T-helper 17 cell (primary cell): ENCODE data around the gene SMIM38. TPM values are rescaled to one million over a fixed set of nuclear protein-coding genes. Genes with fewer than 3 reads are reported as not detected.

Source experiments
- ATAC-seq: fragments of 150-1000 bp; cut with Tn5 transposase; 2 replicates; pipeline ENCODE4 v1.10.0; 2021; ENCODE audit warnings: mild to moderate bottlenecking, moderate library complexity
- DNase-seq, 3 donors: peaks; one replicate each; pipeline versions ENCODE4 v3.0.0 to v3.0.0-alpha.2; 2020 to 2021
- H3K9me3 ChIP-seq: one replicate; pipeline ENCODE4 v1.7.0; 2013; ENCODE audit warnings: low read length, mild to moderate bottlenecking; ENCODE audit not compliant: control insufficient read depth, poor library complexity, severe bottlenecking
- H3K27ac Mint-ChIP-seq: one replicate; pipeline ENCODE4 v1.8.0; 2022; ENCODE audit warnings: mild to moderate bottlenecking, moderate library complexity, mixed read lengths
- H3K27me3 Mint-ChIP-seq: one replicate; pipeline ENCODE4 v1.8.0; 2022; ENCODE audit warnings: mixed read lengths
- H3K36me3 Mint-ChIP-seq: one replicate; pipeline ENCODE4 v1.8.0; 2022; ENCODE audit warnings: low read depth, mixed read lengths
- H3K4me1 Mint-ChIP-seq: one replicate; pipeline ENCODE4 v1.8.0; 2022; ENCODE audit warnings: mild to moderate bottlenecking, mixed read lengths
- H3K4me3 Mint-ChIP-seq: one replicate; pipeline ENCODE4 v1.8.0; 2022; ENCODE audit warnings: mild to moderate bottlenecking, moderate library complexity, mixed read lengths
- total RNA-seq, 4 donors: library from RNA in 2 of 4; stranded (reverse) in 2 of 4; gene quantifications; one replicate each; pipeline ENCODE4 v1.2.3 and lab custom pipeline; 2022 to 2026

The SMIM38 gene
- under 1 TPM; 0.22 to 0.34 TPM for total RNA-seq
- 0.70 to 1.3 reads per million in 2 donors for total RNA-seq (lab: John Stamatoyannopoulos, UW)

DNA sequence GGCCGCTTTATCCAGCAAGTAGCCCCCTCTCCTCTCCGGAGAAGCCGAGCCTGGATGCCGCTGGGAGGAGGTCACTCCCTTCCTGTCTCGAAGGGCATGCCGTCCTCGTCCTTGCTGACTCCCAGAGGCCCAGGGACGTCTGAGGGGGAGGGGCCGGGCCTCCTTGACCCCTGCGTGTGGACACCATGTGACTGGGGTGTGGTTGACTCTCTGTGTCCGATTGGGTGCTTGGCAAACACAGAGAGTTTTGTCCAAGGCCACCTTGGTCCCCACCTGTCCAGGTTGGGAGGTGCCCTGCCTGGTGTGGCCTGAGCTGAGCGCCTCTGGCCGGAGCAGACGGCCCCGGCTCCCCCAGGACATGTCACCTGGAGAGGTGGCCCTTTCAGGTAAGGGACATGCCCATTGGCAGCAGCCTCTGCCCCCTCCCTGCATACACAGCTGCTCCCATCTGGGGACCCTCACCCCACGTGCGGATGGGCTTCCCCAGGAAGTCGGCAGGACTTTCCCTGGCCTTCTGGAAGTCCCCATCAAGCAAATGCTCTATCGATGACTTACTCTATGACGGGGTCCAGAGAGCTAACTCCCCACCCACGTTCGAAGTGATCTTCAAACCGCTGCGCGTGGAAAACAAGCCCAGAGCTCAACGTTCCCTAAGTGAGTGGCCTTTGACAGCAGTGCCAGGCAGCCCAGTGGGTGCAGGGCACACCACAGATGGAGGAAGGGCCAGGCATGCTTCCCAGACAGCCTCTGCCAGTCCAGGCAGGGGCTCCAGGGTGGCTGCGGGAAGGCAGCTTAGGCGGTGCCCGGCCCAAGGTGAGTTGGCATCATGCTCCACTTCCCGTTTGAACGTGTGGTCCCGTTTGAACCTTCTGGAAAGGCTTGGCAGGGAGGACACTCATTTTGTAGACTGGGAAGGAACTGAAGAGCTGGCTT is at the start of gene SMIM38:
Gene SMIM38, plus strand, starts transcription at position 634 of the 933 bp plus-strand sequence. CDS start 1,912 bp downstream, outside the sequence.
- H3K9me3 ChIP-seq = no peaks in the 10 kb centered on the region
- no peaks in the 10 kb centered on the region for H3K4me1 Mint-ChIP-seq
- peaks cover 37% of the 10 kb centered on the region for H3K27me3 Mint-ChIP-seq
- no peak for DNase-seq
- H3K36me3 Mint-ChIP-seq = no peaks in the 10 kb centered on the region
- ATAC-seq = no peak
- no peak within 1 kb of the TSS for H3K4me3 Mint-ChIP-seq
- H3K27ac Mint-ChIP-seq = no peak within 1 kb of the TSS

DNA sequence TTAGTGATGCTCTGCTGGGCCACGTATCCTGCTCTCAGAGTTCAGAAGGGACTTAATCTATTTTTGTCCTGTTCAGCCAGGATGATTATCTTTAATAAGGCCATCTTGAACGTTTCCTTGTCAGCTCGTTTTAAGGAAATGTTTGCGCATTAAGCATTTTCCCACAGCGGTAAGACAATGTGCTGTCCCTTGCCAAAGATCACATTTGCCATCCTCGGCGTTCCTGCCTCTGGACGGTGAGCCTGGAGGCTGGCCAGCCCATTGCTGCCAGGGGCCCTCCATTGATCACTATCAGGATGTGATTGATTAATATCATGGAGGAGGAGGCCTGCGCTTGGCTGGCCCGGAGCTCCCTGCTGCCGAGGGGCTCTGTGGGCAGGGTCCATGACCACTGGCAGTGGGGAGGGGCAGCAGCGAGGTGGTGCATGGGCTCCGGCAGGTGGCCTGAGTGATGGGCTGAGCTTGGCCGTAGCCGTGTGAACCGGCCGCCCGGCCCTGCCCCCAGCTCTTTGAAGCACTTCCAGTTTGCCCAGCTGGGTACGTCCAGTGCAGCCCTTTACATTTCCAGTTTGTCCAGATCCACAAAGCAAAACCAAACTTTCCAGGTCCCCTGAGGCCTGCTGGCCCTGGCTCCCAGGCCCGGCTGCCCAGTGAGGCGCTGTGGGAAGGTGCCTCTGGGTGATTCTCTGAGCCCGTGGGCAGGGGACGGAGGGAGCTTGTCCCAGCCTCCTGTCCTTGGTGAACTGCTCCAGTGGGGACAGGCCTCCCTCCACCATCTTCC is 49.5 kb upstream of the SMIM38 start:
- no peaks in the 10 kb centered on the region for H3K9me3 ChIP-seq
- Mint-ChIP-seq H3K4me1 (peaks cover 2% of the 10 kb centered on the region), H3K36me3 (no peaks in the 10 kb centered on the region), H3K4me3 (no peak overlapping the region), H3K27me3 (no peaks in the 10 kb centered on the region), H3K27ac (no peak overlapping the region)
- DNase-seq (no peak), ATAC-seq (no peak)

DNA sequence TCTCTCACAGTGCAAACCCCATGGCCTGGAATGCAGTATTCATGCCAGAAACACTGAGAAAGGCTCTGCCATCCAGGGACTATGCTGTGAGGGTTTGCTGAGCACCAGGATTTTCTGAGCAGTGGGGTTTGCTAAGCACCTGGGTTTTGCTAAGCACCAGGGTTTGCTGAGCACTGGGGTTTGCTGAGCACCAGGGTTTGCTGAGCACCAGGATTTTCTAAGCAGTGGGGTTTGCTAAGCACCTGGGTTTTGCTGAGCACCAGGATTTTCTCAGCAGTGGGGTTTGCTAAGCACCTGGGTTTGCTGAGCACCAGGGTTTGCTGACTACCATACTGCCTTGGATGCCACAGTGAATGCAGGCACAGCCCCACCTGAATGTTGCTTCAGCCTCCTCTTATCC is 48.3 kb upstream of the SMIM38 start:
- H3K27ac Mint-ChIP-seq = no peak overlapping the region
- no peak for DNase-seq
- H3K36me3 Mint-ChIP-seq = no peaks in the 10 kb centered on the region
- H3K4me3 Mint-ChIP-seq = no peak overlapping the region
- H3K4me1 Mint-ChIP-seq = peaks cover 2% of the 10 kb centered on the region
- ATAC-seq = no peak
- no peaks in the 10 kb centered on the region for H3K27me3 Mint-ChIP-seq
- H3K9me3 ChIP-seq = no peaks in the 10 kb centered on the region

DNA sequence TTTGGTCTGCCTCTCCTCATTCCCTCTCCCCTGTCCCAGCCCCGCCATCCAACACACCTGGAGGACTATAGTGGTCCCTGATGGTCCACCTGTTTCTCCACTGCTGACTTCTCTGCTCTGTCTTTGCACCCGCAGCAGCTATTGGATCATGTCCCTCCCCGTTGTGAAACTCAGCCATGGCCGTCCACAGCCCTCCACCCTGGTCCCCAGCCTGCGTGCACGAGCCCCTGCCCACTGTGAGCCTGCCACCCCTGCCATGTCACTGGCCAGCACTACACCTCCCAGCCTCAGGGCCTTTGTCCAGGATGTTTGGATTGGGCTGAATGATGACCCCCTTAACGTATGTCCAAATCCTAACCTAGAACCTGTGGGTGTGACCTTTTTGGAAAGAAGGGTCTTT is 47.7 kb upstream of the SMIM38 start:
- H3K4me1 Mint-ChIP-seq = peaks cover 2% of the 10 kb centered on the region
- H3K27me3 Mint-ChIP-seq = no peaks in the 10 kb centered on the region
- no peak overlapping the region for H3K27ac Mint-ChIP-seq
- ATAC-seq = no peak
- H3K36me3 Mint-ChIP-seq = no peaks in the 10 kb centered on the region
- no peaks in the 10 kb centered on the region for H3K9me3 ChIP-seq
- H3K4me3 Mint-ChIP-seq = no peak overlapping the region
- DNase-seq = no peak

DNA sequence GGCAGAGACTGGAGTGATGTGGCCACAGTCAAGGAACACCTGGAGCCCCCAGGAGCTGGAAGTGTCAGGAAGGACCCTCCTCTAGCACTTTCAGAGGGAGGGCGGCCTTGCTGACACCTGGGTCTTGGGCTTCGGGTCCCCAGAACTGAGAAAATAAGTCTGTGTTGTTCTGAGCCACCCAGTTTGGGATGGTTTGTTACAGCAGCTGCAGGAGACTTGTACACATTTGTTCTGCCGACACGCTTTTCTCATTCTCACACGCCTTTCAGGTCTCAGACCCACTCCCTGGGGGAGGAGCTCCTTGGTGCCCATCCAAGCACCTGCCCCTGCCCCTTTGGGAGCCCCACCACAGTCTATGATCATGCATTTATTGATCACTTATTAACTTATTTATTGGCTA is 47.2 kb upstream of the SMIM38 start:
- no peaks in the 10 kb centered on the region for H3K9me3 ChIP-seq

DNA sequence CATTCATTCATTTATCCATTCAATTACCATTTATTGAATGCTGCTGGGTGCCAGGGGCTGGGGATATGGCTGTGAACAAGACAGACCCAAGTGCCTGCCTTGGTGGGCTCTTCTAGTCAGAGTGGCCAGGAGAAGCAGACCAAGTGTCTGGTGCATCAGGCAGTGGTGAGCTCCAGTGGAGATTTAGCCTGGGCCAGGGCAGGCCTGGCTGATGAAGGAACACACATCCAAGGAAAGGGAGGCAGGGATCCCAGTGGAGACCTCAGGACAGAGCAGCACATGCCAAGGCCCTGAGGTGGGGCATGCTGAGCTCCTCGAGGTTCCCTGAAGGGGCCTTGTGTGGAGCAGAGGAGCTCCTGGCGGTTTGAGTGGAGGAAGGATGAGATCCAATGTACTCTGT is 46.6 kb upstream of the SMIM38 start:
- DNase-seq (no peak), ATAC-seq (no peak)
- no peak overlapping the region for H3K27ac Mint-ChIP-seq
- H3K27me3 Mint-ChIP-seq = no peaks in the 10 kb centered on the region
- peaks cover 2% of the 10 kb centered on the region for H3K4me1 Mint-ChIP-seq
- no peaks in the 10 kb centered on the region for H3K9me3 ChIP-seq
- no peak overlapping the region for H3K4me3 Mint-ChIP-seq
- no peaks in the 10 kb centered on the region for H3K36me3 Mint-ChIP-seq

More for the DNA sequence above, 47.2 kb upstream of the SMIM38 start:
- Mint-ChIP-seq H3K27me3 (no peaks in the 10 kb centered on the region), H3K4me1 (peaks cover 2% of the 10 kb centered on the region), H3K27ac (no peak overlapping the region), H3K4me3 (no peak overlapping the region), H3K36me3 (no peaks in the 10 kb centered on the region)
- no peak for ATAC-seq
- DNase-seq = no peak

DNA sequence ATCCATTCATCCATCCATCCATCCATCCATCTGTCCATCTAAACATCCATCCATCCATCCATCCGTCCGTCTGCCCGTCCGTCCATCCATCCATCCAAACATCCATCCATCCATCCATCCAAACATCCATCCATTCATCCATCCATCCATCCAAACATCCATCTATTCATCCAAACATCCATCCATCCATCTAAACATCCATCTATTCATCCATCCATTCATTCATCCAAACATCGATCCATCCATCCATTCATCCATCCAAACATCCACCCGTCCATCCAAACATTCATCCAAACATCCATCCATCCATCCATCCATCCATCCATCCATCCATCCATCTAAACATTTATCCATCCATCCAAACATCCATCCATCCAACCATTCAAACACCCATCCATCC is 45.3 kb upstream of the SMIM38 start:
- no peak overlapping the region for H3K4me3 Mint-ChIP-seq
- no peaks in the 10 kb centered on the region for H3K9me3 ChIP-seq
- H3K4me1 Mint-ChIP-seq = peaks cover 2% of the 10 kb centered on the region
- no peak overlapping the region for H3K27ac Mint-ChIP-seq
- H3K27me3 Mint-ChIP-seq = no peaks in the 10 kb centered on the region
- no peak for DNase-seq
- ATAC-seq = no peak
- H3K36me3 Mint-ChIP-seq = no peaks in the 10 kb centered on the region

DNA sequence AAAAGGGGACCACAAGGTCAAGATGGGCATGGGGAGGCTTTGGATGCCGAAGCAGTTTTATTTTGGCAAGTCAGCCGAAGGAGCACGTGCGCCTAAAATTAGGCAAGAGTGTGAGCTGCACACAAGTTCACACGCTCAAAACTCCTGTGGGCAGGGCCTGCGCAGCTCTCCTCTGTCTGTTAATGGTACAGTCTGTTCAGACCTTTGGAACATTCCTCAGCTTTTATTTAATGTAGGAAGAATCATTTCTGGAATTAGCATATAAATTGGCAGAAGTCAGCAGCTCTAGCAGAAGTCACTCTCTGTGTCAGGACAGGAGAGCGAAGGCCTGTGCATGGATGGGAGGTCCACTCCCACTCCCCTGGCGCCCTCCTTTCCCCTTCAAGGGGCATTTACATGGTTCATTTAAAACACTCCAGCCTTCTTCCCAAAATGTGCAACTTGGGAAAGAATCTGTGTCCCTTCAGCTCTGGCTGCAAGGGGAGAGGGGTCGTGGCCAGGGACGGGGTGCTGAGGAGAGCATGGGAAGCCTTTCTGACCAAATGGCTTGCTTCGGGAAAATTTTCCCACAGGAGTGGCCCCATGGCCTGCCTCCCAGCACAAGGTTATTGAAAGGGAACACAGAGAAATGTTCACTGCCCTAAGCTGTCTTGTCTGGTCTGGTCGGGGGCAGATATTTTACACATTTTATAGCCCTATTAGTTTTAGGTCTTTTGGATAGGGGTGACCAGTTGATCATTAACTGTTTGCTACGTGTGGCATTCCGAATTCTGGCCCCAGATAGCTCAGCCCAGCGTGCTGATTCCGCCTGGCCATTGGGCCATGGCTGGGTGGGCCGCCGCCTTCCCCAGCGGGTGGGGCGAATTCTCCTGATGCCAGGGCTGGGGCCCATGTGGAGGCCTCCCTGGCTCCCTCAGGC is 43.9 kb upstream of the SMIM38 start:
- Mint-ChIP-seq H3K4me3 (no peak overlapping the region), H3K4me1 (no peaks in the 10 kb centered on the region), H3K27ac (no peak overlapping the region), H3K27me3 (no peaks in the 10 kb centered on the region), H3K36me3 (no peaks in the 10 kb centered on the region)
- DNase-seq (no peak), ATAC-seq (no peak)
- H3K9me3 ChIP-seq = no peaks in the 10 kb centered on the region

DNA sequence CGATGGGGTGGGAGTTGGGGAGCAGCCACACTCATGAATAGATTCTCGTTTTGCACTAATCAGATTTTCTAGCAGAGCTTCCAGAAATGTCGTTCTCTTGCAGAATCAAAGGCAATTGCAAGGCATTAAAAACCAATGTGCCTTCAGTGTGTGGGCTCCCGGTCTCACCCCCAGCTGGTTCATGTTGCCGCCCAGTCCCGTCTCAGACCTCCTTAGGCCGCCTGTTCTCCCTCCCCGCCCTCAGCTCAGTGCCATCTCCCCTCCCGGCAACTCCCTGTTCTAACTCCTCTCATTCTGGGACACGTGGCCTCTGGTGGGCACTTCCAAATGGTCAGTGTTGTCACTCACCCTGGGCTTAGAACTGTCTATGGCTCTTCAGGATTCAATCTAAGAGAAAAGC is 42.5 kb upstream of the SMIM38 start:
- no peaks in the 10 kb centered on the region for H3K9me3 ChIP-seq
- Mint-ChIP-seq H3K27ac (no peak overlapping the region), H3K27me3 (no peaks in the 10 kb centered on the region), H3K4me1 (no peaks in the 10 kb centered on the region), H3K36me3 (no peaks in the 10 kb centered on the region), H3K4me3 (no peak overlapping the region)
- ATAC-seq (no peak), DNase-seq (no peak)

DNA sequence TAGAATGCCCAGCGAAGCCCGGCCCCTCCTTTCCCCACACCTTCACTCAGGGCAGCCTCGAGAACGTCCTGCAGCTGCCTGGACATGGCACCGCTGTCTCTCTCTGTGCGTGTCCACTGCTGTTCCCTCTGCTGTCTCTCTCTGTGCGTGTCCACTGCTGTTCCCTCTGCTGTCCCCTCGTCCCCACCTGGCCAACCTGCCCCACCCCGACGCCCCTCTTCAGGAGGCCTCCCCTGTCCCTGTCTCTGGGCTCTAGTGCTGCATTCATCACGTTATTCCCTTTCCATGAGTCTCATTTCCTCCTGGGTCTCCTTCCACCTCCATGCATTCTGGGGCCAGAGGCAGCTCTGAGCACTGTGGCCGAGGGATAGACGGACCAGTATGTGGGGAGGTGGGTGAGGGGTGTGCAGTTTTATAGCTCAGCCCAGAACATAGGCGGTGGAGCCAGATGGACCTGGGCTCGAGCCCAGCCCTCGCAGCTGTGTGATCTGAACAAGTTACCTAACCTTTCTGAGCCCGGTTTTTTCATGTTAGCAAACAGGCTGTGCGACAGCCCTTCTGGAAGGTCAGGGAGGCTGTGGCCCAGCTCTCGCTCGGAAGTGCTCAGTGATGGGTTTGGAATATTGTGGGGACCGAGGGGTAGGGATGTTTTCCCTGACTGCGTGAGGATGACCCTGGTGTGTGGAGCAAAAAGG is 41.9 kb upstream of the SMIM38 start:
- H3K27ac Mint-ChIP-seq = no peak overlapping the region

DNA sequence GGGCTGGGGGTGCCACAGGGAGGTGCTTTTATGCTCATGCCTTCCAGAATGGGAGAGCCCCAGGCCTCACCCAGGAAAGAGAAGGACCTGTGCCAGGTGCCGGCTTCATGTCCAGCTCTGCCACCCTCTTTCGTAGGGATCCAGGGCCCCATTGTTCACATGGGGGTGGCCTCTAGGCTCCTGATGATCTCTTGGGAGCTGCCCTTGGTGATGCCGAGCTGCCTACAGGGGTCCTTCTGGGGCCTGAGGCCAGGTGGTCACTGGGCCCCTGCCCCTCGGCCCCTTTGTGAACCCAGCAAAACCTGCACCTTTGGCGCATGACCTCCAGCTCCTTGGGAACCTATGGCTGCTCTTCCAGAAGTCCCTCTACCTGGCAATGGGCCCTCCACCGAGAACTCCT is 41.4 kb upstream of the SMIM38 start:
- H3K36me3 Mint-ChIP-seq = no peaks in the 10 kb centered on the region
- ATAC-seq (no peak), DNase-seq (no peak)
- H3K4me1 Mint-ChIP-seq = no peaks in the 10 kb centered on the region
- no peak overlapping the region for H3K4me3 Mint-ChIP-seq
- no peaks in the 10 kb centered on the region for H3K27me3 Mint-ChIP-seq
- no peaks in the 10 kb centered on the region for H3K9me3 ChIP-seq
- H3K27ac Mint-ChIP-seq = no peak overlapping the region

More for the DNA sequence above, 41.9 kb upstream of the SMIM38 start:
- no peaks in the 10 kb centered on the region for H3K36me3 Mint-ChIP-seq
- H3K4me3 Mint-ChIP-seq = no peak overlapping the region
- no peaks in the 10 kb centered on the region for H3K27me3 Mint-ChIP-seq
- DNase-seq (no peak), ATAC-seq (no peak)
- H3K9me3 ChIP-seq = no peaks in the 10 kb centered on the region
- no peaks in the 10 kb centered on the region for H3K4me1 Mint-ChIP-seq

DNA sequence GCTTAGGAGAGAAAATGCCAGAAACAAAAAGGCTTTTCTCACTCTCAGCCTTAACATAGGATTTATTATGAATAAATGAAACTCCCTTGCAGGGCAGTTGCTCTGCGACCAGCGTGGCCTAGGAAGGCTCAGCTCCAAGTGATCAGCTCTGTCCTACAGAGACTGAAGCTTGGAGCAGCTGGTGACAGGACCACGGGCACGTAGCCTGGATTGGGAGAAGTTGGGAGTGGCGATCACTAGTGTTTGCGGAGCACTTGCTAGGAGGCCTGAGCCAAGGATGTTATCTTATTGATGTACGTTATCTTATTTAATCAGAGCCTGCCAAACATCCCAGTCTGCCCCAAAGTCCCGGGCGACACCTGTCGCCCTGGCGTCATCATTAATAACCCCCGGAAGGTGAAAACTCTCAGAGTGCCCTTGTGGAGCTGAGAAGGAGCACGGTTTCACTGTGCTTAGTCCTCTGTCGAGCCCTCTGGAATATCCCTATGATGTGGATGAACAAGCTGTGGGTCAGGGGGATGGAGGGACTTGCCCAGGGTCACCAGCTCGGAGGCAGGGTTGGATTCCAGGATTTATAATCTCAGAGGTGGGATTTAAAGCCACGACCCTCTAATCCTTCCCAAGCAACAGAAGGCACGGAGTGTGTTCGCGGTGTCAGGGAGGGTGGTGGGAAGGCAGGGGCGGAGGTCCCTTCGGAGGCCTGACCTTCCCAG is 40.8 kb upstream of the SMIM38 start:
- H3K27me3 Mint-ChIP-seq = no peaks in the 10 kb centered on the region

More for the DNA sequence above, 40.8 kb upstream of the SMIM38 start:
- ATAC-seq = no peak
- no peaks in the 10 kb centered on the region for H3K9me3 ChIP-seq
- no peak for DNase-seq
- Mint-ChIP-seq H3K4me1 (no peaks in the 10 kb centered on the region), H3K27ac (no peak overlapping the region), H3K4me3 (no peak overlapping the region), H3K36me3 (no peaks in the 10 kb centered on the region)
